ENCODE data around the gene B4GALT6.

Gene B4GALT6

DNA sequence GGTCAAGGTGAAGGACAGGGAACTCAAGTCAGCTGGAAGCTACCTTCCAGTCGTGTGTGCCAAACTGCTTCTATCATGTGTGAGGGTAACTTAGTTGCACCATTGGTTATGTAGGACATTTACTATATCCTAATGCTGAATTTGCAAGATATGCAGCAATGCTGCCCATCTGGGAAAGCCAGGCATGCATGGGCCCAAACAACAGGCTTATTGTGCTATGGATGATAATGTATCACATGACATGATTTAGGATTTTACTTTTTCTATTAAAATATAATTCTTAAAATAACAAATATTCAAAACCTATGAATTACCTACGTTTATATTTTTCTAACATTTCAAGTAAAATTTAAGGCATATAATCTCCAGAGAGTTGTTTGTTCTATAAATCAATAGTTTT lies 35.9 kb downstream of the B4GALT6 start:
- no peak for DNase-seq (ENCODE audit: low read depth)
- TF ChIP-seq, protein P1, sequence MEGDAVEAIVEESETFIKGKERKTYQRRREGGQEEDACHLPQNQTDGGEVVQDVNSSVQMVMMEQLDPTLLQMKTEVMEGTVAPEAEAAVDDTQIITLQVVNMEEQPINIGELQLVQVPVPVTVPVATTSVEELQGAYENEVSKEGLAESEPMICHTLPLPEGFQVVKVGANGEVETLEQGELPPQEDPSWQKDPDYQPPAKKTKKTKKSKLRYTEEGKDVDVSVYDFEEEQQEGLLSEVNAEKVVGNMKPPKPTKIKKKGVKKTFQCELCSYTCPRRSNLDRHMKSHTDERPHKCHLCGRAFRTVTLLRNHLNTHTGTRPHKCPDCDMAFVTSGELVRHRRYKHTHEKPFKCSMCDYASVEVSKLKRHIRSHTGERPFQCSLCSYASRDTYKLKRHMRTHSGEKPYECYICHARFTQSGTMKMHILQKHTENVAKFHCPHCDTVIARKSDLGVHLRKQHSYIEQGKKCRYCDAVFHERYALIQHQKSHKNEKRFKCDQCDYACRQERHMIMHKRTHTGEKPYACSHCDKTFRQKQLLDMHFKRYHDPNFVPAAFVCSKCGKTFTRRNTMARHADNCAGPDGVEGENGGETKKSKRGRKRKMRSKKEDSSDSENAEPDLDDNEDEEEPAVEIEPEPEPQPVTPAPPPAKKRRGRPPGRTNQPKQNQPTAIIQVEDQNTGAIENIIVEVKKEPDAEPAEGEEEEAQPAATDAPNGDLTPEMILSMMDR (IDR thresholded peaks at IDR 0.05; ENCODE audit: low read length, missing control alignments): no peak
- no peak overlapping the region for H3K4me3 ChIP-seq (replicated peaks; ENCODE audit: low read depth, low read length)

DNA sequence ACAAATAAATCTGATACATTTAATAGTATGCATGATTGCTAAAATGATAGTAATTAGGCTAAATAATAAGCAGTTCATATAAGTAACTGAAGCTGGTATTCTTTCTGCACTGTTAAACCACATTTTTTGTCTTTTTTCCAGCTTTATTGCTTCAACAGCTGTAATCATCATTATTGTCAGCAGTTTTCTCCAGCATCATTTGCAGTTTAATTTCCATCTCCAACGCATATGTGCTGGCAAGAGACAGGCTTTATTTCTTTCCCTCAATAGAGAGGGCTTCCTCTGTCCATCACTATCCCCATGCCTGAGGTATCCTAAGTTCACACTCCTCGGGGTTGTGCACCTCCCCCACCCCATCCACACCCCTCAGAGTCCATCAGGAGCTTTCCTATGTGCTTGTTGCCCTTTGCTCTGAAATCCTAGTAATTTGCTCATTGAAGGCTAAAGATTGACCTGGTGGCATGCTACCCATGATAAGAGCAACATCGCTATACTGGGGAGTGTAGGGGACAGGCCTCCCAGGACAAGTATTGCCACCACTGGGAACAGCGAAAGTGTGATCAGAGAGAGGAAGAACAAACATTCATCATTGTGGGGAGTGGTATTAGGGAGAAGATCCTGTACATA lies 37.1 kb downstream of the B4GALT6 start:
- DNase-seq (ENCODE audit: low read depth): no peak
- TF ChIP-seq, protein P1 (IDR thresholded peaks at IDR 0.05; ENCODE audit: low read length, missing control alignments): no peak
- no peak overlapping the region for H3K4me3 ChIP-seq (replicated peaks; ENCODE audit: low read depth, low read length)

DNA sequence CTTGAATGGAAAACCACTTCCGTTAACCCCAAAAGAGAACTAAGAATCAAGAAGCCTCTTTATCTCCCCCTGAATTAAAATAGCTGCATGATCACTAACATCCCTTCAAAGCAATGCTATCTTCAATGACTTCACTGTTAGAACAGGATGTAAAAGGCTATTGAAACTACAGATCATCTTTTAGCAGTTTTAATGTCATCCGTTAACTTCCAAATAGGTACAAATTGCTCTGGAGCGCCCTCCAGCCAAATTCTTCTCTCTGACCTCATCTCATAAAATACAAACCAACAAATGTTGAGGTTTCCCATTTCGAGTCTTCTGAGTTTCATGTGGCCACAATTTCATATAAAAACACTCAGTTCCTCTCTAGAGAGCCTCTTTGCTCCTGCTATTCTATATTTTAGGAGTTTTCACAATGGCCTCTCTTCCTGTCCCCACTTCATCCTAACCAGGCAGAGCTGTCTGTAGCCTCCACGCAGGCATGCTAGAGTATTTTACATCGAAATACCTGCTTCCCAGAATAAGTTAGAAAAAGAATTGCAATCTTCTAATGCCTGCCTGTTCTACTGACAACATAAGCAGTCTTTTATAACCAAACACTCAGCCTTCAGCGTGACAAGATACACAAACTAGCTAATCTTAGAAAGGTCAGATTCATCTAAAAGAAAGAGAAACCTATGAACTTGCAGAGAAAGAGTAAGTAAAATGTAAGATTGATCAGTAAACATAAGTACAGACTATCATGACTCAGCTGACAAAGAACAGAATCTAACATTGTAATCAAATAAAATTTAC lies 37.9 kb downstream of the B4GALT6 start:
- TF ChIP-seq, protein P1 (IDR thresholded peaks at IDR 0.05; ENCODE audit: low read length, missing control alignments): no peak
- no peak for DNase-seq (ENCODE audit: low read depth)
- H3K4me3 ChIP-seq (replicated peaks; ENCODE audit: low read depth, low read length): no peak overlapping the region

DNA sequence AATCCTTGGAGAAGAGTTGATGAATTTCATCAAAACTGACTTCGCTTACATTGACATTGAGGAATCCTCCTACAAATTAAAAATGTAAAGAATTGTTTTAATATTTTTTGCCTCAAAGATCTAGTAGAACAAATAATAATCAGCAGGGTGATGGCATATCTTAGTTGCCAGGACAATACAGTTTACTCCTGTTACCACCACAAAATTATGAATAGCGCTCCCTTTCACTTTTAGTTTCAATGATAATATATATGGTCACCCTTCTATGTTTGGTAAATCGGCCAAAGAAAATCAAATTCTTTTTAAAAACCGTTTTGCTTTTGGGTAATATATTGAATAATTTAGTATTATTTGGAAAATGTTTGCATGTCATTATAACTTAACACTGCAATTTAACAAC lies 39.0 kb downstream of the B4GALT6 start:
- no peak overlapping the region for H3K4me3 ChIP-seq (replicated peaks; ENCODE audit: low read depth, low read length)
- TF ChIP-seq, protein P1 (IDR thresholded peaks at IDR 0.05; ENCODE audit: low read length, missing control alignments): no peak
- DNase-seq (ENCODE audit: low read depth): no peak

DNA sequence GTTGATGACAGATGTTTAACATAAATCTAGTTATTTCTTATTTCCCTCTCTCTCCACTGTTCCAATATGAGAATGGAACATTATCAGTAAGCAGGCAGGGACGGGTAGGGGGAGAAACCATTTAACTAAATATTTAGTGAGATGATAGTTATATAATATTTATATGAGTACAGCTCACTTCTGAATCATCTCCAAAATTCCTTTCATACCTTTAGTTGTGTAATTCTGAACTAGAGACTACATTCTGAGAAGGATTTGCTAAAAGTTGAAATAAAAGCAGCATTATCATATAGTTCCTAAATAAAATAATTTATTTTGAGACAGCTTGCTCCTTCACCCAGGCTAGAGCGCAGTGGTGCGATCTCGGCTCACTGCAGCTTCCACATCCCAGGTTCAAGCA lies 41.4 kb downstream of the B4GALT6 start:
- H3K4me3 ChIP-seq (replicated peaks; ENCODE audit: low read depth, low read length): no peak overlapping the region
- DNase-seq (ENCODE audit: low read depth): peak; percentile 29
- TF ChIP-seq, protein P1 (IDR thresholded peaks at IDR 0.05; ENCODE audit: low read length, missing control alignments): no peak

DNA sequence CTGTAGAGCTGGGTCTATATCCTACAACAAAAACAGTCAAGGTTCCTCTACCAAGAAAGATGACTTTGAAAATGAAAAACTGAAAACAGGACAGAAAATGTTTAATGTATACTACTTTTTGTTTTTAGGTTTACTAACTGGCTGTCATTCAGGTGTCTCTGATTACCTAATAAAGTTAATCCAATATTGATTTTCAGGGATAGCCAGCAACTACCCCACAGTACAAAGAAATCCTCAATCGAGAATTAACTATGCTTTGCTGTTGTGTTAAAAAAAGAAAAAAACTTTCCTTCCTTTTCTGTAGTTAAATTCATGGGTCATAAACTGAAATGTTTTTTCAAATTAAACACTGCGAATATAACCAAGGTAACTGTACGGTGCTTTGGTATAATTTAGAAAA lies 46.9 kb downstream of the B4GALT6 start:
- no peak overlapping the region for H3K4me3 ChIP-seq (replicated peaks; ENCODE audit: low read depth, low read length)
- TF ChIP-seq, protein P1 (IDR thresholded peaks at IDR 0.05; ENCODE audit: low read length, missing control alignments): no peak
- DNase-seq (ENCODE audit: low read depth): no peak
